ENCODE data around the gene HPSE2.

Gene HPSE2

DNA sequence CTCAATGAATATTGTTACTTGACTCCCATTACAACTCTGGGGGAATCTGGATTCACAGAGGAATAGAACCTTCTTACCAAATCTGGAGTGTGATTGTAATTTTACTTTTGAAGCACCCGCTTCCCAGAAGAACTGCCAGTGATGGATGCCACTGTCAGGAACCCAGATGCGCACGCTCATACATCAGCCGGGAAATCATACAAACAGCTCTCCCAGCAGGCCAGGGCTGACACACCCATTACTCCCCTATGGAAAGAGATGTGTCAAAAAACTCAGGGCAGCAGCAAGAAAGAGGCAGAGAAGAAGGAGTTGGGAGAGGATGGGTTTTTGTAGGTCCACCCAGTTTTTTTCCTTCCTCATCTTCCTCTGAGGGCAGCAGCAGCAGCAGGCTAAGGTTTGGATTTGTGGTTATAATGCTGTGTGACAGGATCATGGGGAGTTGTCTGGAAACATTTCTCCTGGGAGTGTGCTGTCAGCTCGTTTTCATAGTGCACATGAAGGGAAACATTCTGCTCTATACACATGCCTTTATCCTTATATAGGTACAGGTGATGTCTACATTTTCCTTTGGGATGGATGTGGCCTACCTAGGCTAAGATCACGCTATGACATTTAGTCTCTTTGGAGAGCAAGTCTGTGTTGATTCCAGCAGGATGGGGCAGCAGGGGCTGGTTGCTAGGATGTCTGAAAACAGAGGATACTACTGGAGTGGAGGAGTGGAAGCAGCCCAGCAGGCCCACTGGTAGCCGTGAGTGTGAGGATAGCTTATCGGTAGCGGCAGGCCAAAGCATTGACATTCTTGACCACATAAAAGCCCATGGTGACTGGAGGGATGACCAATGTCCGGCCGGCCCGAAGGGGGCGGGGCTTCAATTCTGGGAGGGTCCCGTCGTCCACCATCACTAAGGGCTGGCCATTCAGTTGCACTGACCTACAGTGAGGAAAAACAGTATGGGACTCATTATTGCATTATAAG, 776.6 kb downstream of the HPSE2 start:
- DNase-seq = no peak

DNA sequence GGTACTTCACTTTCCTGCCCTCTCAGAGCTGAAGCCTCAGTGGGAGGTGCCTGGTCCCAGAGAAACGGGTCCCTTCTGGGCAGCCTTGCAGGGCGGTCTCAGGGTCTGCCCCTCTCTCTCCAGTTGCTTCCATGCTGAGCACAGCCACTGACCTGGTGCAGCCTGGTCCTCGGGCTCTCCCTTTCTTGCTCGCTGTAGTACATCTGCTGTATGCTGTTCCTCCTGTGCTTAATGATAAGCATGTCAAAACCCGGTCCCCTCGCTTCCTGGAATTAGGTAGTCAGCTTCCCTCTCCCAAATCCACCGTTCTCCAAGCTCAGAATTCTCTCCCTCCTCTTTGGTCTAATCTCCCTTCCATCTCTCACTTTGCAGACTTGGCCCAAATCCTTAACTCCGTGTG, 777.9 kb downstream of the HPSE2 start:
- no peak for DNase-seq

DNA sequence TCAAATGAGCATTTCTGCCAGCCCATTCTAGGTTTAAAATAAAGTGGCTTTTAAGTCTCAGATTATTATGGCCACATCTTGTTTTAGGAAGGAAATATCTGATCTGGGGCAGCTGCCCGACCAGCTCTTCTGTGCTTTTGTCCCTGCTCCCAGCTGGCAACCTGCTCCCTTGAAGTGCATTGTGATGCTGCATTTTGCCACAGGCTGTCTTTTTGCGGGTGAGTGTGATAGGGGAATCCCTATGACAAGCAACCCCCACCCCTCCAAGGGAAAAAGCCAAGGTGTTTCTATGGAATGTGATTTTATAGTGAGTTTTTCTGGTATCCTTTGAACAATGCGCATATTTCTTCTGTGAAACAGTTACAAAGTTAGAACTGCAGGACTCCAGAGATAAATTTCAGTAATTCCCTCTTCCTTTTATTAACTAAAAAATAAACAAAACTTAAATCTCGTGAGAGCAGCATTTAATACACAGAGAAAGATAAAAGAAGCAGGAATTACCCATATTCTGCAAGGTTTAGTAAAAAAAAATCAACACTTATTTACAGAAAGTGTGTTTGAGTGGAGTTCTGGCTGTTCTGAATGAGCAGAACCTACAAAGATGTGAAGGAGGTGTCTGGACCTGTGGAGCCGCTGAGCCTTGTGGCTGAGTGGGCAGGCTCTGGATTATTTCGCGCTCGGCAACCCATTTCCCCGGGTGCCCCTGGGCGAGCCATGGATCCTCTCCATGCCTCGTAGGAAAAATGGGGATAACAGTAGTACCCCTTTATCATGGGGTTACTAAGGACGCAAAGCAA, 778.8 kb downstream of the HPSE2 start:
- no peak for DNase-seq

DNA sequence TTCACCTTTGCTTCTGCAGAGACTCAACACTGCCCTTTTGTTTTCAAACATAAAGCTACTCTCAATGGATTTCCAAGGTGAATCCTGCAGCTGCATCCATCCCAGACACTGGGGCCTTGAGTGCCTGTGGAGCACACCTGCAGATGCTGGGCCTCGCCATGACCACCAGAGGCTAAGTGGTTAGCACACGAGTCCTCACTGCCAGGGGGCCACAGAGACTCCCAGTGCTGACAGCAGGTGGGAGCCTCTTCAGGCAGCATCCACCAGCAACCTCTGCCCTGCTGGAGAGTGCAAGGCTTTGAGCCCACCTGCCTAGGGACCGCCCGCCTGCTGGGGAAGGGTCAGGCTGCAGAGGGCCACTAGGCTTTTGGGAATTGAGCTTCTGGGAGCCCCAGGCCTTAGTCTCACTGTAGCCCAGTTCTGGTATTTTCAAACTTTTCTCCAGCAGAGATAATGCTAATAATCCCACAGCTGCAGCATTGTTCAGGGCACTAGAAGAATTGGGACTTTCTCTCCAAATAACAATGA, 779.5 kb downstream of the HPSE2 start:
- DNase-seq = no peak

DNA sequence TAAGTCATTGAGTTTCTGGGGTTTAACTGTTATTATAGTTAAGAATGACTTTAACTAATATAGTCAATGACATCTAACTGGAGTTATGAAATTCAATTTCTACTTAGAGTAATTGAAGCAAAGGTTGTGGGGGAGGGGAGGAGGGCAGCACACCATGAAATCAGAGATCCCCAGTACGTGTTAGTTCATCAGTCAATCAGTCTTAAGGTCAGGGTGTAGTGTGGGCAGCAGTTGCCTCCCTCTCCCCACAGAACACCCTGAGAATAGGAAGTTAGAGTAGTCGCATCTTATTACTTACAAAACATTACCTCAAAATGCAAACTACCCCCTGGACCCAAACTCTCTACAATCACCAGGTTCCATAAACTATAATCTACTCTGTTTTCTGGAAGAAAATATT, 781.9 kb downstream of the HPSE2 start:
- DNase-seq = no peak

DNA sequence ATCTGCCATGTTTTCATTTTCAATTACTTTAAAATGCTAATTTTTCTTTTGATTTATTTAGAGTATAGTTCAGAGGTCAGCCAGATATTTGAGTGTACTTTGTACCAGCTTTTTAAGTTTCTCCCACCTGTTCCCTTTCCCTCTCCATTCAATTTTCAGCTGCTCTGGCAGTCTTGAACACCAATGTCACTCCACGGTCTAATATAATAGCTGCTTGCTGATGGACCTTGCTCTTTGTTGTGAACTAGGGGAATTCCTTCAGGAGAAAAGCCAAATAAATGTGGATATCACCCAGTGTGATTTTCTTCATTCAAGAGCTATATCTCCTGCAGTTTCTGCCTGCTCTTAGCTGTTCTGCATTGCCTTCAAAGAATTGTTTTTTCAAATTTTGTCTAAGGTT, 785.0 kb downstream of the HPSE2 start:
- no peak for DNase-seq

DNA sequence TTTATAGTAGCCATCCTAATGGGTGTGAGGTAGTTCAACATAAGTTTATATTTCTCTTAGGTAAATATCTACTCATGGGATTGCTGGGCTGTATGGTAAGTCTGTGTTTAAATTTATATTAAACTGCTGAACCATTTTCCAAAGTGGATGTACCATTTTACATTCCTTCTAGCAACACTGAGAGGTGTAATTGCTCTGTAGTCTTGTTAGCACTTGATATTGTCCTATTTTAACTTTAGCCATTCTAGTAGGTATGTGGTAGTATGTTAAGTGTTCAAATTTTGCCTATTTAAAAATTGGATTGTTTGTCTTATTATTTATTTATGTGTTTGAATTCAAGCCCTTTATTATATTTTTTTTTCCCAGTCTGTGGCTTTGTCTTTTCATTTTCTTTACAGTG, 786.4 kb downstream of the HPSE2 start:
- no peak for DNase-seq

DNA sequence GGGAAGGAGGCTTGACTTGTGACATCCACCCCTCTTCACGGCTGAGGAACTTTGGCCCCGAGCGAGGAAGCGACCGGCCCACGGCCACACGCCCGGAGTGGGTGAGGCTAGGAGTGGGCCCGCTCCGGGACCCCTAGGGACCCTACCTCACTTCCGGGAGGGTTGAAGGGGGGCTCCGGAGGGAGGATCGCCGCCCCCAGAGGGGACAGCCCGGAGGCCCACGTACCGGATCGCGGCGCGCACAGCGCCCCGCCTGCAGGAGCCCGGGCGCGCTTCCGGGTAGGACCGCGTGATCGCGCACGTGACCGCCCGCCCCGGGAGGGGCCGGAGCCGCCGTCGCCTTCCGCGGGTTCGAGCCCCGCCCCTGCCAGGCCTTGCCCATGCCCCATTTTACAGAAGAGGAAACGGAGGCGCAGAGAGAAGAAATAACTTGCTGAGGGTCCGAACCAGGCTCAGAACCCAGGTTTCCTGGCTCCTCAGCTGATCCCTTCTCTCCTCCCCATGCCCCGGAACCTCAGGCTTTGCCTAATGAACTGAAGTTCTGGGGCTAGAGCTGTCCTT, 788.9 kb downstream of the HPSE2 start, which contains the start of gene HPS1:
Gene HPS1, minus strand, starts transcription at position 275 of the 561 bp plus-strand sequence. CDS start 3,695 bp downstream, outside the sequence.
- DNase-seq = peak; percentile 81

DNA sequence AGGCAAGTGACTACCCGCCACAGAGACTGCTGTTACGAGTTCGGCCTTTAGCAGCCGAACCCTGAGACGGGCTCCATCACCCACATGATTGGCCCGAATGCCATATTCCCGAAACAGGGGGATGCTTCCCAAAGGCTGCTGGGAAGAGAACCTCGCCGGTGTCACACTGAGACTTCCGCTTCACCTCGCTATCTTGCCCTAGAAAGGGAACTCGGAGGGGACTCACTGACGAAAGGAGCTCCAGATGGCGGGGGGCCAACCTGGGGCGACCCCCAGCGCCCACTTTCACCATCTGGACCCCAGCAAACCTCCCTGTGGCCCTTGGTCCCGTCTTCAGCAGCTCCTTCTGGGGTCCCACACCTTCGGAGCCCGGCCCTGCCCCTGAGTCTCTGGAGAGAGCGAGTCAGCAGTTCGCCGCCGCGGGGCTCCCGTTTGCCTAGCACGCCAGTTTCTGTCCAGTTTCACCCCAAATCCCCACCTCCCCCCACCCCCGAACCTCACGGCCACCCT, 789.4 kb downstream of the HPSE2 start:
- peak; percentile 58 for DNase-seq

DNA sequence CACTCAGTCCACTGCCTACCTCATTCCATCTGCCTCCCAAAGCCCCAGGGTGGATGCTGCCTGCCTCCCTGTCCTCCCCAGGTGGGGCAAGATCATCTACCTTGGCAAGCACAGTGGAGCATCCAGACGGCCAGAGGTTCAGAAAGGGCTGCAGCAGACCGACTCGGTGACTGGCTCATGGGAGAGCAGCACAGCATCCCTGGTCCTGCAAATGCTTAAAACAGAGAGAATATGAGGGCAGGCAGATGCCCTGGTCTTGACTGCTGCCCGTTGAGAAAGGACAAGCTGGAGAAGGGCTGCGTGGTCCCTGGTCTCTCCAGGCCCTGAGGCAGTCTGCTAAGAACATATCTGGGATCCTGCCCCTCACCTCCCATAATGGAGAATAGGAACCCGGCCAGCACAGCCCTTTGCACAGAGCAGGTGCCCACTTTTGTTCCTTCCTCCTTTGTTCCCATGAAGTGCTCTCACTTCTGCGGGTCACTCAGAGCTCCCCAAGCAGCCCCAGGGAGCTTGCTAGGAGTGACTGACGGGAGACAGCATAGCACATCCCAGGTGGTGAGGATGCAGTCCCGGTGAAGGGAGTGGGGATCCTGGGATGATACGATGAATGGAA, 790.3 kb downstream of the HPSE2 start:
- no peak for DNase-seq

DNA sequence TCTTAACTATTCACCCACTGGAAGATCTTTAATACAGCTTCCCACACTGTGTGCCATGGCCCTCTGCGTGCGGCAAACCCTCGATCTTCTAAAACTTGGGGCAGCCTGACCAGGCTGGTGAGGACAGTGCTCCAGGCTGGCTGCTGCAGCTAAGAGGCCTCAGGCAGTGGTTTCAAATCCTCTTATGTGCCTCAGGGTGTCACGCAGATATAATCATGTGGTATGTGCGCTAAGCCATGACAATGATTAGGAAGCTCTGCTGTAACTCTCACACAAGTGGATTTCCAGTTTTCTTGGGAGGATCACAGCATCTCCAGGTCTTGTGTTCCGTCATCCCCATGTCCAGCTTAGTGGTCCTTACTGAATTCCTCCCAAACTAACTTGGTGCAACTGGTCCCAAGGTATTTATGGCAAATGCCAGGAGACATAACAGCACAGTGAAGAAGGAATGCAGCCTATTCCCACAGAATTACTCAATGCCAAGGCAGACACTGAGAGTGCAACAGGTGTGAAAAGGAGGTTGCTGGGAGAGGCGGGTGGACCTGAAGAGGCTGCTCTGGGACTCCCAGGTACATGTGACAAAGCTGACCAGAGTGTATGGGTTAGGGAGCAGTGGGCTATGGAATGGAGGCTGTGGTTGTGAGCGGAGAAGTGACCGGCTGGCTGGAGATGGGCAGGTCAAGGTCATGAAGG, 791.2 kb downstream of the HPSE2 start:
- no peak for DNase-seq

DNA sequence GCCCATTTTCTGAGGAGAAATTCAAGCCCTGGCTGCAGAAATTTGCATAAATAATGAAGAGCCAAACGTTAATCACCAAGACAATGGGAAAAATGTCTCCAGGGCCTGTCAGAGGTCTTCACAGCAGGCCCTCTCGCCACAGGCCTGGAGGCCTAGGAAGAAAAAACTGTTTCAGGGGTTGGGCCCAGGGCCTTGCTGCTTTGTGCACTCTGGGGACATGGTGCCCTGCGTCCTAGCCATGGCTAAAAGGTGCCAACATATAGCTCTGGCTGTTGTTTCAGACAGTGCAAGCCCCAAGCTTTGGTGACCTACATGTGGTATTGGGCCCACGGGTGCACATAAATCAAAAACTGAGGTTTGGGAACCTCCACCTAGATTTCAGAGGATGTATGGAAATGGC, 796.9 kb downstream of the HPSE2 start:
- no peak for DNase-seq

DNA sequence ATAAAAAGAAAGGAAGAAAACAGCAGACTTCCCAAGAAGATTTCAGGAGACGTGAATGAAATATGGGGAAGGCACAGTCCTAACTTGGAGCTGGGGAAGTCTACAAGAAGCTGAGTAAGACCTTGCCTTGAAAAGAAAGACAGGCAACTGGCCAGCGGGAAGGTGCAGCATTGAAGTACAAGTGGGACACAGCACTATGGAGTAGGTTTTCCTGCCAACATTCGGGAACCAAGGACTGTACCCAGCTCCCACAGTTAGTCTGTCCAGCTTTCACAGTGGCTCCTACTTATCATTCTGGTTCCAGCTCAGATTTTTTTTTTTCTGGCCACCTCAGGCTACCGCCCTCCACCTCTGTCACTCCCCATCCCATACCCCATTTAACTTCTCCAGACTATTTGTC, 798.9 kb downstream of the HPSE2 start:
- no peak for DNase-seq

DNA sequence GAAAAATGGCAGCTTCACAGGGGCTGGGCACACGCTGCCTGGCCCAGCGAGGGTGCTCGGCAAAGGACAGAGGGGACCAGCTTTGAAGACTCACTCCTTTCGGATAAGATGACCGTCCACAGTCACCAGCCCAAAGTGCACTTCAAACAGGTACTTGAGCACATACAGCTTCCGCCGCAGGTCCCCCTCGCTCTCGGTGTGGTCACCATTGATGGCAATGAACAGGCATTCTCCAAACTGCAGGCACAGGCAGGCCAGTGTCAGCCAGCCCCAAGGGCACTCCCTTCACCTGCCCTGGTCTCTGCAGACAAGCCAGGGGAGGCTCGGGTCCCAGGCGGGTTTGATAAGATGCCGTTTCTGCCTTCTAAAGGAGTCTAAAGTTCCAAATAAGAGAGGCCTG, 800.5 kb downstream of the HPSE2 start:
- no peak for DNase-seq

DNA sequence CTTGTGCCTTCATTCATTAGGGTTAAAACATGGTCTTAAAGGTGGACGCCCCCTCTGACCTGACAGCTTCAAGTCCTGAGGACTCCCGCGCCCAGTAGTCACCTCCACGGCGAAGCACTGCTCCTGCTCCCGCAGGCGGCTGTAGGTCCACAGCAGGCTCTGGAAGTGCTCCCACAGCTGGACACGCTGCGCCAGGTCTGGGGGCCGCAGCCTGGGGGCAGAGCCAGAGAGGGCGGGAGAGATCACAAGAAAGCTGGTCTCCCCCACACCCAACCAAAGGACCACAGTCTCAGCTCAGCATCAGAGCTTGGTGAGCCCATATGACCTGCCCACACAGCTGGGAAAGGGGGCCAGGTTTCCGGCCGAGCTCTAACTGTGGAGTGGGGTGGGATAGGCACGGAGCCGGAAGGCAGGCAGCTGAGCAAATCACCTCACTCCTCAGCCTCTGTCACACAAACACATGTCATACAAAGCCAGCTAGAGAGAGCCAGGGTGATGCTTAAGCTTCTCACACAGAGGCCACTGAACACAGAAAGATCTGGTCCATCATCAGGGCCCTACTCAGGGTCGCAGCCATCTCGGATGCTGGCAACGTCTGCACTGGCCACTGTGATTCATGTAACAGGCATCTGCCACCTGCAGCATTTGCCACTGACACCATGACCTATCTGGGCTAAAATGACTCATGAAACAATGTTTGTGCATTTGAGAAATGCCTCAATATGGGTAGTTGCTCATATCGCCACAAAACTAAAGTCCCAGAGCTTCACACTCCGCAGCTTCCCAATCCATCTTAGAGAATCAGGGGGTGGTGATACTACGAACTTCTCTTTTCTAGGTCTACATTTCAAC, 801.5 kb downstream of the HPSE2 start:
- no peak for DNase-seq

DNA sequence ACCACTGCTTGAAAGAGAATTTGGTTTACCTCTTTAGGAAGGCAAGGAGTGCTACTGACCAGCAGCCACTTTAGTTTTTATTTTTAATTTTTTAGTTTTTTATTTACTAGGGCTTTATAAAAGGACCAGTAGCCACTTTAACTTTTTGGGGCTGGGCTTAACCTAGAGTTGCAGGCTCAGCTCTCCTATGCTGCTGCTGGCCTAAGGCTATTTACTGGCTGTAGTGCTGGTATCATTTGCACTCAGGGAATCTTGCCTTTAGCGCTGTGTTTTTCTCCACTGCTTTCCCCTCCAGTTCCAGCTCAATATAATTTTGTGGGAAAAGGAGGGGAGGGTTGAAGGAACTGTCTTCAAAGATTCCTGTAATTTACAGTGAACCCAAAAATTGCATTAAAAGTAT, 802.3 kb downstream of the HPSE2 start:
- DNase-seq = no peak

DNA sequence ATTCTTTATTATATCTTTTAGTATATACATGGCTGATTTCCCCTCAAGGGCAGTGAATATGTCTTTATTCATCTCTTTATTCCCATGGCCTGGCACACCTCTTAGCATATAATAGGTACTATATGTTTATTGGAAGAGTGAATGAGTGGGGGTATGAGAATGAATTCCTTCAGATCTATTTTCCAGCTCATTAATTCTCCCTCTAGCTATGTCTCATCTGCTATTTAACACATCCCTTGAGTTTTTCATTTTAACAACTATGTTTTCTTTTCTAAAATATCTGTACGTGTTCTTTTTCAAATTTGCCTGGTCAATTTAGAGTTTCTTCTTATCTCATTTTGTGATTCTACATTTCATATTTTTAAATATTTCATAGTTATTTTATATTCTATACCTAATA, 803.3 kb downstream of the HPSE2 start:
- DNase-seq = no peak

DNA sequence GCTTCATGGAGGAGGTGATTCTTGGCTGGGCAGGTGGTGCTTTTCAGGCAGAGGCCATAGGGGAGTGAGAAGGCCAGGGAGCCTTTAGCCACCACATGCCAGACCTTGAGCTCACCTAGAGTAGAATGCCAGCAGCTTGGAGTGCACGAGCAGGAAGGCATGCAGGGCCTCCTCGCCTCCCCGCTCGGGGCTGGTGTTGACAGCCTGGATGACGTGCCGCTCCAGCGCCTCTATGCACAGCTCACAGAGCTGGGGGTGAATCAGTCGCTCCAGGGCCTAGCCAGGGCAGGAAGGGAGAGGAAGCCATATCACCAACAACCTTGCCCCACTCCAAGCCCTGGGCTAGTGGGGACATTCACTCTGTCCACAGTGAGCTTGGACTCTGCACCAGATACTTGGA, 804.6 kb downstream of the HPSE2 start:
- DNase-seq = no peak

DNA sequence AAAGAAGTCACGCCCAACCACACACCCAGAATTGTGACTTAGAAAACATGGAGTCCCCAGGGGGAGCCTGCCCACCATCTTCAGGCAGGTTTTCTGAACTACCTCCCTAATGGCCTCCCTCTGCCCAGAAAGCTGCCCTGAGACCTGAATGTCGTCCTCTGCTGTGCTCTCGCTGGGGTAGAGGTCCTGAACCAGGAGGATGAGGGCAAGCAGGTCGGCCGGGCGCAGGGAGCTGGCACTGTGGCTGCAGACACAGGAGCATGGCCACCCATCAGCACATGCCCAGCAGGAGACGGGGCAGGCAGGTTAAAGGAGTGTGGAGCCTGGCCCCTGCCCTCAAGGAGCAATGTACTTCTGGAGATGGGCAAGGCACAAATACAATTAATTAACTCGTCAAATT, 805.2 kb downstream of the HPSE2 start:
- no peak for DNase-seq

DNA sequence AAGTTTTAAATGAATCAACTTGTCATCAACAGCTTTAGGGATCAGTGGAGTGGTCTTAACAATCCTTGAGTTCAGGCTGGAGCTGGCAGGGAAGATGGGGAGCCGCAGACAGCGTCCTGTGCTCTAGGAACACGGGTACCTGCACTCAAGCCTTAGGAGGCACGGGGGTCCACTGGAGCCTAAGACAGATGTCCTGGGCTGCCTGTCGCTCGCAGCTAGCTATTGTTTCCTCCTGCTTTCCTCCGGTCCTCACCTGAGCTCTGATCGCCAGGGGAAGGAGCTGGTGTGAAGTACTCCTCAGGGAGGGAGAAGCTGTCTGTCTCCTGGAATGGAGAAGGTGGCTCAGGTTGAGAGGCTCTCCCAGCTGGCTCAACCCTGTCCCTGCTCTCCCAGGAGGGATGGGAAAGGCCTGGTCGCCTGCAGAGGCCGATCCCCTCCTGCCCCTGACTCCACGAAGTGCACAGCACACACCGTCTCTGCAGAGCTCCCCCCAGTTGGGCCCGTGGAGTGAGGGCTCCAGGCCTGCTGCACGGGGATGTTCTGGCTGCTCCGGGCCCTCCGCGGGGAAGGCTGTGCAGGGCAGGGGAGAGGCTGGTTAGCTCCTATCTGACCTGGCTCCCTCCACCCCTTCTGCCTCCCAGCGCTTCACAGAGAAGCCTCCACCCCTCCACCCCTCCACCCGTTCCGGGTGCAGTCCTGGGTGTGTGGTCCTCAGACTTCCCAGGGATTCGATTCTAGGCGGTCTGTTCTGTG, 806.2 kb downstream of the HPSE2 start:
- DNase-seq = no peak
